Measurements from ENCODE around the gene PIAS1.

Gene PIAS1

GRCh38 chr15:68227643-68228142 is 173.6 kb downstream of the PIAS1 start:
- DNase-seq (ENCODE audit: low read depth): no peak
- no peak for TF ChIP-seq CTCF (conservative IDR thresholded peaks at IDR 0.05; ENCODE audit: low read length)
- no peak overlapping the region for H3K4me3 ChIP-seq (ENCODE audit: low read length)

GRCh38 chr15:68228143-68228970 is 174.2 kb downstream of the PIAS1 start:
- peak; percentile 12 for DNase-seq (ENCODE audit: low read depth)
- peak overlapping the region; percentile 79 for H3K4me3 ChIP-seq (ENCODE audit: low read length)
- no peak for TF ChIP-seq CTCF (conservative IDR thresholded peaks at IDR 0.05; ENCODE audit: low read length)

- TF ChIP-seq CTCF (conservative IDR thresholded peaks at IDR 0.05; ENCODE audit: low read length): no peak
- H3K4me3 ChIP-seq (ENCODE audit: low read length): peak overlapping the region; percentile 79
- DNase-seq (ENCODE audit: low read depth): no peak
Observed at GRCh38 chr15:68228971-68229385, 174.9 kb downstream of the PIAS1 start.

DNA sequence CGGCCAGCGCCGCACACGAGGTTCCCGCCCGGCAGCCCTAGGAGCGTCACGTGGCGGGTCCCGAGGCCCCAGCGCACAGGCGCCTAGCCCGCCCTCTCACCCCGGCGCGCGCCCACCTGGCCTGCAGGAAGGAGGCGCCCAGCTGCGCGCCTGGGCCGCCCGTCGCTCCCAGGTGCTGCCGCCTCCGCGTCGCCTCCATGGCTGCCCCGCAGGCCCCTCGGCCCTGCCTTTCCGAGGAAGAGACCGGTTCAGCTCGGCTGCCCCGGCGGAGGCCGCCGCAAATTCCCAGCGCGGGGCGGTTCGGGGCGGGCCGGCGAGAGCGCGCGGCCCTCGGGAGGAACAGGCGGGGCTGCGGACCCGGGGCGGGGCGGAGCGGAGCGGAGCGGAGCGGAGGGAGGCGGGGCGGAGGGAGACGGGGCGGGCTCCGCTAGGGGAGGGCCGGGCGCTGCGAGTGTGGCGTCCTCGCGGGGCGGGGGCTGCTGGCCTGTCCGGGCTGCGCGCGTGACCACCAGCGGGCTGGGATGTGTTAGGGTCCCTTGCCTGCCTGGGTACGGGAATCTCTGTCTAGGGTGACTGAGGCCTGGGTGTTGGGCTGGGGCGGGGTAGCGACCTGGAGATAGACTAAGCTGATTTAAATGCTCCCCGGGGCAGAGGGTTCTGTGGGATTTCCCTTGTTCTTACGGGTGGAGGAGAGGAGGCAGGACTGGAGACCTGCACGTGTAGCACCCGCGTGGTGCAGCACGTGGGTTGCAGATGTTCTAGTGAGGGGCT is 175.5 kb downstream of the PIAS1 start, which contains the start of gene CLN6:
Gene CLN6, minus strand, starts transcription at position 343 of the 771 bp plus-strand sequence. Its CDS starts 144 bp downstream, at position 199.
- peak; percentile 70 for DNase-seq (ENCODE audit: low read depth)
- TF ChIP-seq CTCF (conservative IDR thresholded peaks at IDR 0.05; ENCODE audit: low read length): no peak
- H3K4me3 ChIP-seq (ENCODE audit: low read length): peak within 1 kb of the TSS; percentile 79

DNA sequence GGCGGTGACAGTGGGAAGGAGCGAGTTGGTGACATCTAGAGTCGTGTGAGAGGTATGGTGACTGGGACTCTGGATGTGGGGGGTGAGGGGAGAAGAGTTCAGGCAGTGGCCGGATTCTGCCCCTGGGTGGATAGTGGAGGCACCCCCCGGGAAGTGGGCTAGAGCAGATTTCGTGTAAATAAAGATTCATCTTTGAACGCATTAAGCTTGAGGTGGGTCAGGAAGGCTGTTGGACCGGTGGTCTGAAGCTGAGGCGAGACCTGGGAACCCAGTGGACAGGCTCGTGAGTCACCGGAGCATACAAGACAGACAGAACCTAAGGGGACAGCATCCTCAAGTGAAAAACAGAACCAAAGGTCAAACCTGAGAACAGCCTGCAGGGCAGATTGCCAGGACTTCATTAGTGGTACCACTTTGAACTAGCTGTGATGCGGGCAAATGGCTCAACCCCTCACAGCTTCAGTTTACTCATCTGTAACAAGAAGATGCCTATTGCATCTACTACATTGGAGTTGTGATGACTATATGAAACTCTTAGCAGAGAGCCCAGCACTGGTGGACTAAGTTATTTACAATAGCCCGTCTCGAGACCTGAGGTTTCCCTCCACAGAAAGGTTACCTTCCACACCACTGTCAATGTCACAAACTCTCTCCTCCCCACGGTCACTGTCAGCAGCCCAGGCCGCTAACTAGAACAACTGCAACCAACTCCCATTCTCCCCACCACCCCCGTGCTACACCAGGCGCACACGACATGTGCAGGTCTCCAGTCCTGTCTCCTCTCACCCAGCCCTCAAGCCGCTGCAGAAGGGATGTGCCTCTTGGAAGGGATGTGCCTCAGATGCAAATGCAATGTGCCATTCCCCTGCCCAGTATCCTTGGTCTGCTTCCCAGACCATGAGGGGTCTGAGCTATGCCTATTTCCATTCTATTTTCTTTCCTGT is 176.3 kb downstream of the PIAS1 start:
- DNase-seq (ENCODE audit: low read depth): peak; percentile 15
- no peak for TF ChIP-seq CTCF (conservative IDR thresholded peaks at IDR 0.05; ENCODE audit: low read length)
- H3K4me3 ChIP-seq (ENCODE audit: low read length): peak overlapping the region; percentile 73

GRCh38 chr15:68231102-68231818 is 177.1 kb downstream of the PIAS1 start:
- no peak for DNase-seq (ENCODE audit: low read depth)
- no peak overlapping the region for H3K4me3 ChIP-seq (ENCODE audit: low read length)
- no peak for TF ChIP-seq CTCF (conservative IDR thresholded peaks at IDR 0.05; ENCODE audit: low read length)

Measured in AG10803 (cell line).